CD14-positive monocyte (primary cell): ENCODE results near the gene MBTD1. TPM values are rescaled to one million over a fixed set of nuclear protein-coding genes. Genes with fewer than 3 reads are reported as not detected.
A peak's percentile ranks its signal among the peaks of the same experiment; 100 is the strongest.

Source experiments
- DNase-seq, 3 donors: peaks; one replicate each; pipeline ENCODE4 v3.0.0-alpha.2; 2011 to 2022
- H2AFZ ChIP-seq: 2 replicates; pipeline ENCODE4 v1.6.0; 2012; ENCODE audit warnings: mild to moderate bottlenecking, low read depth, low read length, inconsistent platforms; ENCODE audit not compliant: insufficient read depth, poor library complexity, severe bottlenecking
- H3K27ac ChIP-seq, 2 donors: 1 replicate in 1 of 2; 2 replicates in 1 of 2; pipeline ENCODE4 v1.5.1; 2012 to 2013; ENCODE audit warnings: low read length in 2 of 2, control low read depth in 1 of 2, inconsistent platforms in 1 of 2, low read depth in 1 of 2, mild to moderate bottlenecking in 1 of 2
- H3K27me3 ChIP-seq, 2 donors: one replicate each; pipeline versions ENCODE4 v1.6.0 to v1.6.1; 2011 to 2013; ENCODE audit warnings: low read length in 2 of 2; ENCODE audit not compliant: control insufficient read depth in 2 of 2, insufficient read depth in 2 of 2
- H3K36me3 ChIP-seq, 2 donors: replicated peaks in 1 of 2; 1 replicate in 1 of 2; 2 replicates in 1 of 2; pipeline versions ENCODE4 v1.5.1 to v1.6.1; 2012 to 2013; ENCODE audit warnings: low read length in 2 of 2, control low read depth in 1 of 2, inconsistent platforms in 1 of 2, mild to moderate bottlenecking in 1 of 2; ENCODE audit not compliant: insufficient read depth in 2 of 2, control insufficient read depth in 1 of 2
- H3K4me1 ChIP-seq, 2 donors: 1 replicate in 1 of 2; 2 replicates in 1 of 2; pipeline versions ENCODE4 v1.5.1 to v1.6.1; 2012 to 2013; ENCODE audit warnings: low read length in 2 of 2, control low read depth in 1 of 2, inconsistent platforms in 1 of 2, mild to moderate bottlenecking in 1 of 2, moderate library complexity in 1 of 2; ENCODE audit not compliant: insufficient read depth in 2 of 2, control insufficient read depth in 1 of 2
- H3K4me2 ChIP-seq: replicated peaks from 2 replicates; pipeline ENCODE3; 2012; ENCODE audit warnings: low read length, moderate library complexity, mild to moderate bottlenecking; ENCODE audit not compliant: poor library complexity, severe bottlenecking; ENCODE audit errors: extremely low read depth
- H3K4me3 ChIP-seq, 3 experiments: fragments of 200-600 bp in 1 of 3; sonication (generic) in 1 of 3; replicated peaks in 1 of 3; 1 replicate in 2 of 3; 2 replicates in 1 of 3; pipeline ENCODE4 v1.5.1; 2011 to 2013; ENCODE audit warnings: low read length in 3 of 3, mild to moderate bottlenecking in 3 of 3, control low read depth in 2 of 3, low read depth in 2 of 3, inconsistent platforms in 1 of 3, moderate library complexity in 1 of 3
- H3K79me2 ChIP-seq: 2 replicates; pipeline ENCODE4 v1.6.0; 2012; ENCODE audit warnings: mild to moderate bottlenecking, control low read depth, inconsistent platforms, low read length, moderate library complexity; ENCODE audit not compliant: insufficient read depth
- H3K9ac ChIP-seq: 2 replicates; pipeline ENCODE4 v1.6.0; 2017; ENCODE audit warnings: low read length, mild to moderate bottlenecking; ENCODE audit not compliant: insufficient read depth, poor library complexity, severe bottlenecking
- H3K9me3 ChIP-seq, 2 donors: replicated peaks in 1 of 2; 1 replicate in 1 of 2; 2 replicates in 1 of 2; pipeline versions ENCODE4 v1.5.1 to v1.6.1; 2012 to 2013; ENCODE audit warnings: low read length in 2 of 2, control low read depth in 1 of 2; ENCODE audit not compliant: control insufficient read depth in 1 of 2, insufficient read depth in 1 of 2
- H4K20me1 ChIP-seq: 2 replicates; pipeline ENCODE4 v1.6.0; 2012; ENCODE audit warnings: mild to moderate bottlenecking, low read length, control low read depth, moderate library complexity; ENCODE audit not compliant: insufficient read depth
- H3K27ac Mint-ChIP-seq, 7 donors: one replicate each; pipeline ENCODE4 v1.8.0; 2020; ENCODE audit warnings: mild to moderate bottlenecking in 7 of 7, mixed read lengths in 7 of 7, moderate library complexity in 6 of 7, inconsistent platforms in 2 of 7
- H3K27me3 Mint-ChIP-seq, 3 donors: one replicate each; pipeline ENCODE4 v1.8.0; 2021 to 2022; ENCODE audit warnings: low read depth in 3 of 3, mild to moderate bottlenecking in 3 of 3, mixed read lengths in 3 of 3, moderate library complexity in 3 of 3, inconsistent platforms in 1 of 3
- H3K36me3 Mint-ChIP-seq, 2 donors: one replicate each; pipeline ENCODE4 v1.8.0; 2020; ENCODE audit warnings: mixed read lengths in 2 of 2, inconsistent platforms in 1 of 2, mild to moderate bottlenecking in 1 of 2
- H3K4me1 Mint-ChIP-seq: one replicate; pipeline ENCODE4 v1.8.0; 2020; ENCODE audit warnings: mild to moderate bottlenecking, mixed read lengths
- H3K4me3 Mint-ChIP-seq, 2 donors: one replicate each; pipeline ENCODE4 v1.8.0; 2020; ENCODE audit warnings: mild to moderate bottlenecking in 2 of 2, mixed read lengths in 2 of 2, moderate library complexity in 1 of 2
- H3K9me3 Mint-ChIP-seq, 7 donors: one replicate each; pipeline ENCODE4 v1.8.0; 2020 to 2022; ENCODE audit warnings: mixed read lengths in 7 of 7, mild to moderate bottlenecking in 6 of 7, moderate library complexity in 6 of 7, inconsistent platforms in 2 of 7
- CTCF ChIP-seq: fragments of 200-600 bp; IDR thresholded peaks from one replicate; pipeline ENCODE4 v1.8.0; 2022; ENCODE audit warnings: antibody characterized with exemption, mild to moderate bottlenecking
- WGBS: methylation state at CpG from one replicate; pipeline ENCODE4 v1.1.5; 2013; ENCODE audit warnings: missing lambda C conversion rate; ENCODE audit not compliant: insufficient coverage; 5-methylcytosine and 5-hydroxymethylcytosine counted together
- intact Hi-C, 2 donors: fragments of 100-400 bp; cut with micrococcal nuclease; formaldehyde crosslinking; loops; one replicate each; pipeline versions ENCODE4 v1.15.0 to v1.15.1; 2023
- polyA plus RNA-seq, 3 donors: library from polyadenylated mRNA; depleted of rRNA in 1 of 3; unstranded in 2 of 3; stranded (reverse) in 1 of 3; fragments of 300-500 nt in 2 of 3; fragments of >200 nt in 1 of 3; fragmentation: Illumina TruSeq in 2 of 3; gene quantifications; 1 replicate in 2 of 3; 2 replicates in 1 of 3; pipeline ENCODE4 v1.2.3, GENCODE V29; 2012 to 2021

The MBTD1 gene
- polyA plus RNA-seq, 3 donors = 5.9 to 11.3 (median 10.0) TPM

GRCh38 chr17:51238255-51238887 lies 21.5 kb downstream of the MBTD1 start:
- H3K27ac ChIP-seq = no peak overlapping the region
- H3K27me3 Mint-ChIP-seq = no peaks in the 10 kb centered on the region
- no peaks in the 10 kb centered on the region for H3K9me3 ChIP-seq
- peaks cover 17% of the 10 kb centered on the region for H3K4me1 Mint-ChIP-seq
- peaks cover 10 to 13% of the 10 kb centered on the region in 2 donors for H3K4me1 ChIP-seq
- intact Hi-C loops = no loop called here
- H3K4me3 ChIP-seq = no peak overlapping the region
- peak overlapping the region; percentile 35 for H3K4me2 ChIP-seq
- H3K36me3 ChIP-seq = no peaks in the 10 kb centered on the region
- H3K27me3 ChIP-seq = no peaks in the 10 kb centered on the region
- 0% methylated on average over 3 of the region's 6 CpGs for WGBS
- peaks cover under 1 to 11% of the 10 kb centered on the region in 2 donors for H3K36me3 Mint-ChIP-seq
- H3K4me3 Mint-ChIP-seq = peak overlapping the region in 1 of 2 donors; percentile 56
- no peak for TF ChIP-seq CTCF
- peak overlapping the region in 5 of 7 donors; percentile 16 to 73 (median 65) for H3K27ac Mint-ChIP-seq
- no peak overlapping the region for H2AFZ ChIP-seq
- H3K9ac ChIP-seq = no peak overlapping the region
- H3K9me3 Mint-ChIP-seq = no peaks in the 10 kb centered on the region
- DNase-seq = peak; percentile 26 to 46 (median 36)
- H3K79me2 ChIP-seq = peaks cover 54% of the 10 kb centered on the region
- peaks cover 58% of the 10 kb centered on the region for H4K20me1 ChIP-seq

GRCh38 chr17:51234162-51234561 lies 25.7 kb downstream of the MBTD1 start:
- no peaks in the 10 kb centered on the region for H3K36me3 ChIP-seq
- Mint-ChIP-seq H3K27me3 (peaks cover 0 to 3% (median 0%) of the 10 kb centered on the region in 3 donors), H3K4me1 (peaks cover 36% of the 10 kb centered on the region), H3K27ac (peak overlapping the region in 1 of 7 donors; percentile 35), H3K9me3 (no peaks in the 10 kb centered on the region), H3K36me3 (peaks cover 3 to 4% of the 10 kb centered on the region in 2 donors), H3K4me3 (no peak overlapping the region)
- H3K4me2 ChIP-seq = no peak overlapping the region
- intact Hi-C loops = no loop called here
- H3K79me2 ChIP-seq = peaks cover 76% of the 10 kb centered on the region
- peaks cover 13 to 17% of the 10 kb centered on the region in 2 donors for H3K4me1 ChIP-seq
- H2AFZ ChIP-seq = no peak overlapping the region
- no peak for TF ChIP-seq CTCF
- no peak overlapping the region for H3K9ac ChIP-seq
- H3K4me3 ChIP-seq = no peak overlapping the region
- H3K9me3 ChIP-seq = no peaks in the 10 kb centered on the region
- no peaks in the 10 kb centered on the region for H3K27me3 ChIP-seq
- H4K20me1 ChIP-seq = peaks cover 89% of the 10 kb centered on the region
- no peak for DNase-seq
- no CpG with 5 or more reads among the region's 6 CpGs for WGBS
- H3K27ac ChIP-seq = no peak overlapping the region
